GM23338 (cell line): Measurements from ENCODE around the gene PLXNA2. TPM values are rescaled to one million over a fixed set of nuclear protein-coding genes. Genes with fewer than 3 reads are reported as not detected.

Source experiments
- ATAC-seq: fragments of 200-7000 bp; cut with Tn5 transposase; 3 replicates; pipeline ENCODE4 v1.9.1; 2020
- DNase-seq: peaks from one replicate; pipeline ENCODE4 v3.0.0-alpha.2; 2015; ENCODE audit warnings: low spot score
- H2AFZ ChIP-seq: fragments of 200-600 bp; sonication (generic); 2 replicates; pipeline ENCODE4 v1.8.0; 2016; ENCODE audit warnings: antibody characterized with exemption, mild to moderate bottlenecking, moderate library complexity
- H3F3A ChIP-seq: fragments of 200-600 bp; sonication (generic); replicated peaks from 2 replicates; pipeline ENCODE4 v1.8.0; 2017; ENCODE audit warnings: antibody characterized with exemption, mixed run types, low read depth
- H3K27ac ChIP-seq: fragments of 200-600 bp; sonication (generic); 2 replicates; pipeline ENCODE4 v1.6.1; 2016; ENCODE audit warnings: low read depth
- H3K27me3 ChIP-seq: fragments of 200-600 bp; sonication (generic); 2 replicates; pipeline ENCODE4 v1.8.0; 2016; ENCODE audit warnings: mild to moderate bottlenecking, mixed run types, moderate library complexity; ENCODE audit not compliant: insufficient read depth
- H3K36me3 ChIP-seq: fragments of 200-600 bp; sonication (generic); 2 replicates; pipeline ENCODE4 v1.8.0; 2016; ENCODE audit warnings: mild to moderate bottlenecking; ENCODE audit not compliant: insufficient read depth
- H3K4me1 ChIP-seq: fragments of 200-600 bp; sonication (generic); 2 replicates; pipeline ENCODE4 v1.8.0; 2016; ENCODE audit warnings: mild to moderate bottlenecking, moderate library complexity; ENCODE audit not compliant: insufficient read depth
- H3K4me2 ChIP-seq: fragments of 200-600 bp; sonication (generic); 2 replicates; pipeline ENCODE4 v1.7.1; 2017; ENCODE audit warnings: mixed run types
- H3K4me3 ChIP-seq: fragments of 200-600 bp; sonication (generic); 2 replicates; pipeline ENCODE4 v1.6.1; 2016; ENCODE audit warnings: mixed run types
- H3K79me2 ChIP-seq: fragments of 200-600 bp; sonication (generic); replicated peaks from 2 replicates; pipeline ENCODE4 v1.8.0; 2017; ENCODE audit warnings: mild to moderate bottlenecking; ENCODE audit not compliant: insufficient read depth
- H3K9me2 ChIP-seq: fragments of 200-600 bp; sonication (generic); 2 replicates; pipeline ENCODE4 v1.8.0; 2017; ENCODE audit not compliant: insufficient read depth
- H4K20me1 ChIP-seq: fragments of 200-600 bp; sonication (generic); replicated peaks from 2 replicates; pipeline ENCODE4 v1.8.0; 2017; ENCODE audit warnings: mild to moderate bottlenecking; ENCODE audit not compliant: insufficient read depth
- H3K27ac Mint-ChIP-seq: 2 replicates; pipeline ENCODE4 v1.8.0; 2020; ENCODE audit warnings: inconsistent platforms, mild to moderate bottlenecking, moderate library complexity, mixed read lengths
- H3K27me3 Mint-ChIP-seq: 3 replicates; pipeline ENCODE4 v1.8.0; 2022; ENCODE audit warnings: low read depth, mild to moderate bottlenecking, moderate library complexity, mixed read lengths, inconsistent platforms; ENCODE audit not compliant: insufficient read depth, poor library complexity
- H3K36me3 Mint-ChIP-seq: 3 replicates; pipeline ENCODE4 v1.8.0; 2021; ENCODE audit warnings: low read depth, mild to moderate bottlenecking, inconsistent platforms, moderate library complexity, mixed read lengths
- H3K4me1 Mint-ChIP-seq: 3 replicates; pipeline ENCODE4 v1.8.0; 2020; ENCODE audit warnings: mild to moderate bottlenecking, inconsistent platforms, mixed read lengths
- H3K4me3 Mint-ChIP-seq: 3 replicates; pipeline ENCODE4 v1.8.0; 2021; ENCODE audit warnings: moderate library complexity, mild to moderate bottlenecking, inconsistent platforms, mixed read lengths
- H3K9me3 Mint-ChIP-seq: 3 replicates; pipeline ENCODE4 v1.8.0; 2020; ENCODE audit warnings: moderate library complexity, mild to moderate bottlenecking, inconsistent platforms, mixed read lengths
- CREB1 ChIP-seq: fragments of 250-450 bp; sonication (Bioruptor Pico); IDR thresholded peaks from 2 replicates; pipeline ENCODE4 v1.5.0; 2020; ENCODE audit warnings: low read depth, mild to moderate bottlenecking, moderate library complexity
- ETS1 ChIP-seq: IDR thresholded peaks from 2 replicates; pipeline ENCODE4 v1.6.1; 2016; ENCODE audit warnings: antibody characterized with exemption
- JUNB ChIP-seq: IDR thresholded peaks from one replicate; pipeline ENCODE4 v1.6.1; 2016; ENCODE audit warnings: antibody characterized with exemption; ENCODE audit not compliant: unreplicated experiment
- NANOG ChIP-seq: IDR thresholded peaks from 2 replicates; pipeline ENCODE4 v1.6.1; 2016; ENCODE audit warnings: antibody characterized with exemption, borderline replicate concordance
- STAT1 ChIP-seq: IDR thresholded peaks from one replicate; pipeline ENCODE4 v1.6.1; 2016; ENCODE audit warnings: antibody characterized with exemption; ENCODE audit not compliant: unreplicated experiment
- ZNF114 ChIP-seq: fragments of 250-450 bp; sonication (Bioruptor Pico); IDR thresholded peaks from 2 replicates; pipeline ENCODE4 v1.5.0; 2020; ENCODE audit warnings: mild to moderate bottlenecking, moderate library complexity
- polyA plus RNA-seq: library from polyadenylated mRNA; unstranded; fragments of >200 nt; fragmentation: Nextera tagmentation; extraction: Ambion mirVana; gene quantifications from 2 replicates; pipeline ENCODE4 v1.2.1, GENCODE V29; 2016
- total RNA-seq: library from RNA; depleted of rRNA; stranded (reverse); fragments of >200 nt; shearing (Covaris generic); gene quantifications from 2 replicates; pipeline ENCODE4 v1.2.3, GENCODE V29; 2014
- TF ChIP-seq, protein P1 (sequence below): IDR thresholded peaks from one replicate; pipeline ENCODE4 v1.6.1; 2018; ENCODE audit warnings: antibody characterized with exemption; ENCODE audit not compliant: unreplicated experiment
- TF ChIP-seq, protein P2 (sequence below): fragments of 250-450 bp; sonication (Bioruptor Pico); IDR thresholded peaks from 2 replicates; pipeline ENCODE4 v1.5.0; 2020; ENCODE audit warnings: mild to moderate bottlenecking, moderate library complexity

The PLXNA2 gene
- total and polyA plus RNA-seq, 2 experiments from 2014 or later = 0.40 to 1.8 TPM

- Histone ChIP-seq H3F3A (no peaks in the 10 kb centered on the region), H3K27ac (no peak overlapping the region), H3K4me3 (no peak overlapping the region; the same call in 1 of the 2 replicates), H3K27me3 (no peaks in the 10 kb centered on the region), H2AFZ (peak overlapping the region; percentile 44; the same call in 1 of the 2 replicates), H4K20me1 (no peaks in the 10 kb centered on the region), H3K4me1 (peaks cover 34% of the 10 kb centered on the region), H3K79me2 (no peaks in the 10 kb centered on the region), H3K9me2 (peaks cover 5% of the 10 kb centered on the region; the same call in 1 of the 2 replicates), H3K4me2 (peak overlapping the region; percentile 67), H3K36me3 (no peaks in the 10 kb centered on the region)
- Mint-ChIP-seq H3K9me3 (no peaks in the 10 kb centered on the region; the same call in 2 of the 3 replicates), H3K4me1 (peaks cover 57% of the 10 kb centered on the region), H3K27ac (0 out of 2 replicates have a peak overlapping the region, but pooled peaks have one; percentile 68), H3K27me3 (peaks cover 5% of the 10 kb centered on the region), H3K36me3 (no peaks in the 10 kb centered on the region), H3K4me3 (no peak overlapping the region)
- TF ChIP-seq CREB1 (CRISPR knock-in tag) (no peak), ZNF114 (no peak), JUNB (no peak), NANOG (no peak), ETS1 (no peak), STAT1 (no peak)
- TF ChIP-seq, protein P1, sequence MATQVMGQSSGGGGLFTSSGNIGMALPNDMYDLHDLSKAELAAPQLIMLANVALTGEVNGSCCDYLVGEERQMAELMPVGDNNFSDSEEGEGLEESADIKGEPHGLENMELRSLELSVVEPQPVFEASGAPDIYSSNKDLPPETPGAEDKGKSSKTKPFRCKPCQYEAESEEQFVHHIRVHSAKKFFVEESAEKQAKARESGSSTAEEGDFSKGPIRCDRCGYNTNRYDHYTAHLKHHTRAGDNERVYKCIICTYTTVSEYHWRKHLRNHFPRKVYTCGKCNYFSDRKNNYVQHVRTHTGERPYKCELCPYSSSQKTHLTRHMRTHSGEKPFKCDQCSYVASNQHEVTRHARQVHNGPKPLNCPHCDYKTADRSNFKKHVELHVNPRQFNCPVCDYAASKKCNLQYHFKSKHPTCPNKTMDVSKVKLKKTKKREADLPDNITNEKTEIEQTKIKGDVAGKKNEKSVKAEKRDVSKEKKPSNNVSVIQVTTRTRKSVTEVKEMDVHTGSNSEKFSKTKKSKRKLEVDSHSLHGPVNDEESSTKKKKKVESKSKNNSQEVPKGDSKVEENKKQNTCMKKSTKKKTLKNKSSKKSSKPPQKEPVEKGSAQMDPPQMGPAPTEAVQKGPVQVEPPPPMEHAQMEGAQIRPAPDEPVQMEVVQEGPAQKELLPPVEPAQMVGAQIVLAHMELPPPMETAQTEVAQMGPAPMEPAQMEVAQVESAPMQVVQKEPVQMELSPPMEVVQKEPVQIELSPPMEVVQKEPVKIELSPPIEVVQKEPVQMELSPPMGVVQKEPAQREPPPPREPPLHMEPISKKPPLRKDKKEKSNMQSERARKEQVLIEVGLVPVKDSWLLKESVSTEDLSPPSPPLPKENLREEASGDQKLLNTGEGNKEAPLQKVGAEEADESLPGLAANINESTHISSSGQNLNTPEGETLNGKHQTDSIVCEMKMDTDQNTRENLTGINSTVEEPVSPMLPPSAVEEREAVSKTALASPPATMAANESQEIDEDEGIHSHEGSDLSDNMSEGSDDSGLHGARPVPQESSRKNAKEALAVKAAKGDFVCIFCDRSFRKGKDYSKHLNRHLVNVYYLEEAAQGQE = no peak
- TF ChIP-seq, protein P2, sequence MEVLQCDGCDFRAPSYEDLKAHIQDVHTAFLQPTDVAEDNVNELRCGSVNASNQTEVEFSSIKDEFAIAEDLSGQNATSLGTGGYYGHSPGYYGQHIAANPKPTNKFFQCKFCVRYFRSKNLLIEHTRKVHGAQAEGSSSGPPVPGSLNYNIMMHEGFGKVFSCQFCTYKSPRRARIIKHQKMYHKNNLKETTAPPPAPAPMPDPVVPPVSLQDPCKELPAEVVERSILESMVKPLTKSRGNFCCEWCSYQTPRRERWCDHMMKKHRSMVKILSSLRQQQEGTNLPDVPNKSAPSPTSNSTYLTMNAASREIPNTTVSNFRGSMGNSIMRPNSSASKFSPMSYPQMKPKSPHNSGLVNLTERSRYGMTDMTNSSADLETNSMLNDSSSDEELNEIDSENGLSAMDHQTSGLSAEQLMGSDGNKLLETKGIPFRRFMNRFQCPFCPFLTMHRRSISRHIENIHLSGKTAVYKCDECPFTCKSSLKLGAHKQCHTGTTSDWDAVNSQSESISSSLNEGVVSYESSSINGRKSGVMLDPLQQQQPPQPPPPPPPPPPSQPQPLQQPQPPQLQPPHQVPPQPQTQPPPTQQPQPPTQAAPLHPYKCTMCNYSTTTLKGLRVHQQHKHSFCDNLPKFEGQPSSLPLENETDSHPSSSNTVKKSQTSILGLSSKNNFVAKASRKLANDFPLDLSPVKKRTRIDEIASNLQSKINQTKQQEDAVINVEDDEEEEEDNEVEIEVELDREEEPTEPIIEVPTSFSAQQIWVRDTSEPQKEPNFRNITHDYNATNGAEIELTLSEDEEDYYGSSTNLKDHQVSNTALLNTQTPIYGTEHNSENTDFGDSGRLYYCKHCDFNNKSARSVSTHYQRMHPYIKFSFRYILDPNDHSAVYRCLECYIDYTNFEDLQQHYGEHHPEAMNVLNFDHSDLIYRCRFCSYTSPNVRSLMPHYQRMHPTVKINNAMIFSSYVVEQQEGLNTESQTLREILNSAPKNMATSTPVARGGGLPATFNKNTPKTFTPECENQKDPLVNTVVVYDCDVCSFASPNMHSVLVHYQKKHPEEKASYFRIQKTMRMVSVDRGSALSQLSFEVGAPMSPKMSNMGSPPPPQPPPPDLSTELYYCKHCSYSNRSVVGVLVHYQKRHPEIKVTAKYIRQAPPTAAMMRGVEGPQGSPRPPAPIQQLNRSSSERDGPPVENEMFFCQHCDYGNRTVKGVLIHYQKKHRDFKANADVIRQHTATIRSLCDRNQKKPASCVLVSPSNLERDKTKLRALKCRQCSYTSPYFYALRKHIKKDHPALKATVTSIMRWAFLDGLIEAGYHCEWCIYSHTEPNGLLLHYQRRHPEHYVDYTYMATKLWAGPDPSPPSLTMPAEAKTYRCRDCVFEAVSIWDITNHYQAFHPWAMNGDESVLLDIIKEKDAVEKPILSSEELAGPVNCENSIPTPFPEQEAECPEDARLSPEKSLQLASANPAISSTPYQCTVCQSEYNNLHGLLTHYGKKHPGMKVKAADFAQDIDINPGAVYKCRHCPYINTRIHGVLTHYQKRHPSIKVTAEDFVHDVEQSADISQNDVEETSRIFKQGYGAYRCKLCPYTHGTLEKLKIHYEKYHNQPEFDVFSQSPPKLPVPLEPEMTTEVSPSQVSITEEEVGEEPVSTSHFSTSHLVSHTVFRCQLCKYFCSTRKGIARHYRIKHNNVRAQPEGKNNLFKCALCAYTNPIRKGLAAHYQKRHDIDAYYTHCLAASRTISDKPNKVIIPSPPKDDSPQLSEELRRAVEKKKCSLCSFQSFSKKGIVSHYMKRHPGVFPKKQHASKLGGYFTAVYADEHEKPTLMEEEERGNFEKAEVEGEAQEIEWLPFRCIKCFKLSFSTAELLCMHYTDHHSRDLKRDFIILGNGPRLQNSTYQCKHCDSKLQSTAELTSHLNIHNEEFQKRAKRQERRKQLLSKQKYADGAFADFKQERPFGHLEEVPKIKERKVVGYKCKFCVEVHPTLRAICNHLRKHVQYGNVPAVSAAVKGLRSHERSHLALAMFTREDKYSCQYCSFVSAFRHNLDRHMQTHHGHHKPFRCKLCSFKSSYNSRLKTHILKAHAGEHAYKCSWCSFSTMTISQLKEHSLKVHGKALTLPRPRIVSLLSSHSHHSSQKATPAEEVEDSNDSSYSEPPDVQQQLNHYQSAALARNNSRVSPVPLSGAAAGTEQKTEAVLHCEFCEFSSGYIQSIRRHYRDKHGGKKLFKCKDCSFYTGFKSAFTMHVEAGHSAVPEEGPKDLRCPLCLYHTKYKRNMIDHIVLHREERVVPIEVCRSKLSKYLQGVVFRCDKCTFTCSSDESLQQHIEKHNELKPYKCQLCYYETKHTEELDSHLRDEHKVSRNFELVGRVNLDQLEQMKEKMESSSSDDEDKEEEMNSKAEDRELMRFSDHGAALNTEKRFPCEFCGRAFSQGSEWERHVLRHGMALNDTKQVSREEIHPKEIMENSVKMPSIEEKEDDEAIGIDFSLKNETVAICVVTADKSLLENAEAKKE (CRISPR knock-in tag) = no peak
- DNase-seq (peak; percentile 49), ATAC-seq (peak; percentile 76)
Observed at GRCh38 chr1:208177656-208178055, 66.5 kb downstream of the PLXNA2 start.
